ENCODE results near the gene RALY. TPM values are rescaled to one million over a fixed set of nuclear protein-coding genes. Genes with fewer than 3 reads are reported as not detected.

The RALY gene
- total RNA-seq, 1 donor, result 94.6 TPM

- Histone ChIP-seq H3K4me3 (ENCODE audit: low read length) (no peak overlapping the region), H3K9me3 (ENCODE audit: low read depth, low read length) (no peaks in the 10 kb centered on the region), H3K4me1 (ENCODE audit: insufficient read depth, low read length) (peaks cover 20% of the 10 kb centered on the region), H3K27me3 (ENCODE audit: insufficient read depth, low read length) (no peaks in the 10 kb centered on the region)
Measured at GRCh38 chr20:34045294-34045693, 51.6 kb downstream of the RALY start.

DNA sequence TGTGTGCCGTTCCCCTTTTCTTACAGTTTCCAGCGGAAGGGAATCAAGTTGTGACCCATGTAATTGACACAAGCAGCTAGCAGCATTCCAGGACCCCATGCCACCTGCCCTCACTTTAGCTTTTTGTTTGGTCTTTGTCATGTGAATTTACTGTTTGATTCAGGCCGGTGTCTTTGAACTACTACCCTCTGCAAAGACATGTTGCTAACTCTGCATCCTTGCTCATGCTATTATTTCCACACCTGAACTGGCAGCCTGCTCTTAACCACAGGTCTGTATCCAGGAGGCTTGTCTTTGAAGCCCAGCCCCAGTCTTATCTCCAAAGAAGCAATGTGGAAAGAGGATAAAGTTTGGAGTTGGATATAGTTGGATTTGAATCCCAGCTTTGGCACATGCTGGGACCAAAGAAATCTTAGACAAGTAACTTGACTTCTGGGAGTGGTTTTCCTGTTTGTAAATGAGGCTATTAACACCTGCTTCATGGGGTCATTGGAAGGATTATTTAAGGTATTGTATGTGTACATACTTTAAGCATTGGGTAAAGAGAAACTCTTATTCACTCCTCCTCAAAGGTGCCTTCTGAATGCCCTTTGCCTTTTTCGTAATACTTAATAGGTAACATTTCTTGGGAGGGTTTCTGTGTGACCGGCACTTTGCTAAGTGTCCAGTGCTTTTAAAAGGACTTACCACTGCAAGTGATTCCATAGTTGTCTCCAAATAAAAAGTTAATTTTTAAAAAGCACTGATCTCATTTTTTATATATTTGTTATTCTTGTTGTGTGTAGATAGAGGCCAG is 52.4 kb downstream of the RALY start:
- H3K4me3 ChIP-seq (ENCODE audit: low read length), result no peak overlapping the region
- H3K9me3 ChIP-seq (ENCODE audit: low read depth, low read length), result no peaks in the 10 kb centered on the region
- no peaks in the 10 kb centered on the region for H3K27me3 ChIP-seq (ENCODE audit: insufficient read depth, low read length)
- peaks cover 24% of the 10 kb centered on the region for H3K4me1 ChIP-seq (ENCODE audit: insufficient read depth, low read length)

DNA sequence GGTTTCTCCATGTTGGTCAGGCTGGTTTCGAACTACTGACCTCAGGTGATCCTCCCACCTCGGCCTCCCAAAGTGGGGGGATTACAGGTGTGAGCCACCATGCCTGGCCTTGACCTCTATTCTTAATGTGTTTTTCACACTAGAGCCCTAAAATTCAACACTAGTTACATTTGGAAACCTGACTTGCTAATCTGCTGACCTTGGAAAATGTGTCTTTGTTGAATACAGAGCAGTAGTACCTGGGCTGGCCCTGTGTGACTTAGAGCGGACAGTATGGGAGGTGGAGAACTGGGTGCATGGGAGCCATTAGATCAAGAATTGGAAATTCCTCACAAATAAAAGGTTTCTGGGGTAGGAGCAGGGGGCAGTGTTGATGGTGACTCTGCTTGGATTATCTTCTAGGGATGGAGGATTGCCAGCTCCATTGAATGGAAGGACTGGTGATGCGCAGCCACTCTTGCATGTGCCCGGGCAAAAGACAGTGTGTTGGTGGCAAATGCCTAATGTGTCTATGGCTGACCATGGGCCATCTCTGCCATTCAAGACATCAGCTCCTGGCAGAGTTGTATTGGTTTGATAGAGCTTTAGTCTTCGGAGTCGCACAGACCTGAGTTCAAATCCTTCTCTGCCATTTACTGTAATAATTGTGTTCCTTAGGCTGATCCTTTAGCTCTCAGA is 53.4 kb downstream of the RALY start:
- H3K4me1 ChIP-seq (ENCODE audit: insufficient read depth, low read length), result peaks cover 20% of the 10 kb centered on the region
- H3K27me3 ChIP-seq (ENCODE audit: insufficient read depth, low read length), result no peaks in the 10 kb centered on the region
- no peaks in the 10 kb centered on the region for H3K9me3 ChIP-seq (ENCODE audit: low read depth, low read length)
- H3K4me3 ChIP-seq (ENCODE audit: low read length), result no peak overlapping the region

GRCh38 chr20:34047917-34048316 is 54.2 kb downstream of the RALY start:
- Histone ChIP-seq H3K4me3 (ENCODE audit: low read length) (no peak overlapping the region), H3K4me1 (ENCODE audit: insufficient read depth, low read length) (peaks cover 20% of the 10 kb centered on the region), H3K9me3 (ENCODE audit: low read depth, low read length) (no peaks in the 10 kb centered on the region), H3K27me3 (ENCODE audit: insufficient read depth, low read length) (no peaks in the 10 kb centered on the region)

DNA sequence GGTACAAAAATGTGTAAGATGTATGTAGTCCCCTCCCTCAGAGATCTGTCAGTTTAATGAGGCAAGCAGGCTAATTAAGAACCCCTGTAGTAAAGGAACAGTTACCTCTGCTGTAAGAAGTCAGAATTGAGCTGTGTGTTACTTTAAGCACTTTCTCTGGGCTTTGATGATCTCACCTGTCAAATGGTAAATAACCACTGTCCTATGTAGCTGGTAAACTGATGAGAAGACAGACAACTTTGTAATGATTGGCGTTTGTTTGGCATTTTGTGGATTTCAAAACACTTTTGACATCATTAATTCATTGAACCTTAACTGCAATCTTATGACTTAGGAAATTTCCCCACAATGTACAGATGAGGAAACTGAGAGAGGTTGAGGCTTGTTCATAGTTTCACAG is 55.7 kb downstream of the RALY start:
- H3K4me1 ChIP-seq (ENCODE audit: insufficient read depth, low read length), result peaks cover 29% of the 10 kb centered on the region
- H3K4me3 ChIP-seq (ENCODE audit: low read length), result no peak overlapping the region
- no peaks in the 10 kb centered on the region for H3K9me3 ChIP-seq (ENCODE audit: low read depth, low read length)
- H3K27me3 ChIP-seq (ENCODE audit: insufficient read depth, low read length), result no peaks in the 10 kb centered on the region

- no peaks in the 10 kb centered on the region for H3K9me3 ChIP-seq (ENCODE audit: low read depth, low read length)
- H3K4me1 ChIP-seq (ENCODE audit: insufficient read depth, low read length), result peaks cover 33% of the 10 kb centered on the region
- no peaks in the 10 kb centered on the region for H3K27me3 ChIP-seq (ENCODE audit: insufficient read depth, low read length)
- H3K4me3 ChIP-seq (ENCODE audit: low read length), result no peak overlapping the region
Measured at GRCh38 chr20:34049897-34050695, 56.4 kb downstream of the RALY start.

DNA sequence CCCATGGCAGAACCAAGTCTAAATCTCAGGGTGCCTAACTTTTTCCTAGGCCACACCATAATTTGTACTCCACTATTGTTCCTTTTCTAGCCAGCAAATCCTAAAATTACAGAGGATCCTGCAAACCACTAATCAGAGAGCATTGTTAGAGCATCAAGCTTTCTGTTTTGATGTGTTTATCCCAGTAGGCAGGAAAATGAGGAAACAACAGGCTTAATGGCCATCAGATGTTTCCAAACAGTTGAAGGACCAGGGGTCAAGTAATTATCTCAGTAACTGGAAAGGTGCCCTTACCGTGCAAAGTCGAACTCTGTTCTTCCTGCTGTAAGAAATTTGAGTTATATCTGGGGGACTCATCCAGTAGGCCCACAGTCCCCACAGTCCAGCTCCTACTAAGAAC is 58.7 kb downstream of the RALY start:
- Histone ChIP-seq H3K9me3 (ENCODE audit: low read depth, low read length) (no peaks in the 10 kb centered on the region), H3K27me3 (ENCODE audit: insufficient read depth, low read length) (no peaks in the 10 kb centered on the region), H3K4me3 (ENCODE audit: low read length) (no peak overlapping the region), H3K4me1 (ENCODE audit: insufficient read depth, low read length) (peaks cover 38% of the 10 kb centered on the region)

DNA sequence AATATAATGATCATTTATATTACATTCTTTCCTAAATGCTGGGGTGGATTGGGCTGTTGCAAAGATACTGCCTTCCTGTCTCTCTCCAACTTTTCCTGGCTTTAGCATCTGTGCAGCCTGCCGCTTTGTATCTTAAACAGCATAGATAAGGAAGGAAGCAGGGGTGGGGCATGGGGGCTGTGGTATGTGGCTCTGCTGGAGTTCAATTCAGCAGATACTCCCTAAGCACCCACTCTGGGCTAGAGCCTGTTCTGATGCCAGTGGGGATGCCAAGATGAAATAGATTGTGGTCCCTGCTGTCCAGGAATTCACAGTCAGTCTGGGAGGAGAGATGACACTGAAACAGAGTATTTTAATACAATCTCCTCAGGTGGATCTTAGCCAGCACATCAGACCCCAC is 61.6 kb downstream of the RALY start:
- H3K4me3 ChIP-seq (ENCODE audit: low read length), result no peak overlapping the region
- H3K4me1 ChIP-seq (ENCODE audit: insufficient read depth, low read length), result peaks cover 38% of the 10 kb centered on the region
- H3K9me3 ChIP-seq (ENCODE audit: low read depth, low read length), result no peaks in the 10 kb centered on the region
- H3K27me3 ChIP-seq (ENCODE audit: insufficient read depth, low read length), result no peaks in the 10 kb centered on the region

GRCh38 chr20:34058831-34059230 is 65.1 kb downstream of the RALY start:
- Histone ChIP-seq H3K9me3 (ENCODE audit: low read depth, low read length) (no peaks in the 10 kb centered on the region), H3K4me3 (ENCODE audit: low read length) (no peak overlapping the region), H3K4me1 (ENCODE audit: insufficient read depth, low read length) (peaks cover 45% of the 10 kb centered on the region), H3K27me3 (ENCODE audit: insufficient read depth, low read length) (no peaks in the 10 kb centered on the region)

DNA sequence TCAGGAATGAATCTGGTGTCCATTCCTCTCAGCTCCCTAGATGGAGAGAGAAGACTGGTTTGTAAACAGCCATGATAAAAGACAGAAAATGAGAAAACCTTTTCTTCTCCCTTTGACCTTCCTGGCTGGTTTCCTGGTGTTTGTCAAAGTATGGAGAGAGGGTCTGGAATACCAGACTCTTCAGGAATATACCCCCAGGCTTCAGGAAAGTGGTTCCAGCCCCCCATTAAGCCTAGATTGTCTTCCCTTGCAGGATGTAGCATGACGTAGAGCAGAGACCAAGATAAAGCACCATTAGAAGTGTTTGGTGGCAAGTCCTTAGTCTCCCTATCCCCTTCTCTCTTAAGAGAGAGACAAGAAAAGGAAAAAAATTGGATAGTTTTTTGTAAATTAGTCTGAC is 67.3 kb downstream of the RALY start:
- Histone ChIP-seq H3K9me3 (ENCODE audit: low read depth, low read length) (no peaks in the 10 kb centered on the region), H3K4me1 (ENCODE audit: insufficient read depth, low read length) (peaks cover 33% of the 10 kb centered on the region), H3K4me3 (ENCODE audit: low read length) (no peak overlapping the region), H3K27me3 (ENCODE audit: insufficient read depth, low read length) (no peaks in the 10 kb centered on the region)

- peaks cover 33% of the 10 kb centered on the region for H3K4me1 ChIP-seq (ENCODE audit: insufficient read depth, low read length)
- H3K27me3 ChIP-seq (ENCODE audit: insufficient read depth, low read length), result no peaks in the 10 kb centered on the region
- no peaks in the 10 kb centered on the region for H3K9me3 ChIP-seq (ENCODE audit: low read depth, low read length)
- no peak overlapping the region for H3K4me3 ChIP-seq (ENCODE audit: low read length)
Measured at GRCh38 chr20:34061695-34062094, 68.0 kb downstream of the RALY start.

DNA sequence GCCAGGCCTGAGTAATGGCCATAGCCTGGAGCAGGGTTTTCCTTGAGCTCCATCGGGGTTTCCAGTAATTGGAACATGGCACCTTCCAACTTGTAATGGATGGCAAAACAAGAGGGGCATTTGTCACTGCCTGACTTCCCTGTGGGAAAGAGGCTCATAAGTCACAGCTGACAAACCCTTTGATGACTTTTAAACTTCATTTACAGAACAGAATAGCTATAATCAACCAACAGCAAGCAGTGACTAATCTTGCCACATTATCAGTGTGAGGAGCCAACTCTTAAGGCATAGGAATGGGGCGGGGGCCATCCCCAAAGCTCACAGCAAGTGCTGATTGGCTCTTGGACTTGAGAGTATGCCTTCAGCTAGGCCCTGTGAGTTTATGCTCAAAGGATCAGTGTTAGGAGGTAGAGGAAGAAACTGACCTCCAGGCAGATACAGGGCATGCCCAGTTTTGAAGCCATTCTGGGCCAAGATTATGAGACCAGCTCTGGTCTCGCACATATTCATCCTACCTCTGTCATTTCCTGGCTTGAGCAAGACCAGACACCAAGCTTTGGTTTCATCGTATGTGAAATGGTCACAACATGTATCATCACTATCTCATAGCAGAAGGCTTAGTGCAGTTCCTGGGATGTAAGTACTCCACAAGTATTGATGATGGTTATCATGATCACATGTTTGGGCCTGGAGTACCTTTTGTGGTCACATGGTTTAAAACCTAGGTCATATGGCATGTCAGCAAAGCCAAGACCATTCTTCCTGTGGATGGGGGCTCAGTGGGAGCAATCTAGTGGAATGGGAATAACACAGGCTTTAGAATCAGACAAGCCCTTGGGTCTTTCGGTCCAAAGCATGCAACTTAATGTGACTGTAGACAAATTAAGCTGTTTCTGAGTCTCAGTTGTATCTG is 69.1 kb downstream of the RALY start:
- peaks cover 30% of the 10 kb centered on the region for H3K4me1 ChIP-seq (ENCODE audit: insufficient read depth, low read length)
- no peaks in the 10 kb centered on the region for H3K27me3 ChIP-seq (ENCODE audit: insufficient read depth, low read length)
- no peak overlapping the region for H3K4me3 ChIP-seq (ENCODE audit: low read length)
- no peaks in the 10 kb centered on the region for H3K9me3 ChIP-seq (ENCODE audit: low read depth, low read length)

- Histone ChIP-seq H3K4me3 (ENCODE audit: low read length) (no peak overlapping the region), H3K4me1 (ENCODE audit: insufficient read depth, low read length) (peaks cover 23% of the 10 kb centered on the region), H3K9me3 (ENCODE audit: low read depth, low read length) (no peaks in the 10 kb centered on the region), H3K27me3 (ENCODE audit: insufficient read depth, low read length) (no peaks in the 10 kb centered on the region)
Measured at GRCh38 chr20:34064286-34064685, 70.6 kb downstream of the RALY start.

DNA sequence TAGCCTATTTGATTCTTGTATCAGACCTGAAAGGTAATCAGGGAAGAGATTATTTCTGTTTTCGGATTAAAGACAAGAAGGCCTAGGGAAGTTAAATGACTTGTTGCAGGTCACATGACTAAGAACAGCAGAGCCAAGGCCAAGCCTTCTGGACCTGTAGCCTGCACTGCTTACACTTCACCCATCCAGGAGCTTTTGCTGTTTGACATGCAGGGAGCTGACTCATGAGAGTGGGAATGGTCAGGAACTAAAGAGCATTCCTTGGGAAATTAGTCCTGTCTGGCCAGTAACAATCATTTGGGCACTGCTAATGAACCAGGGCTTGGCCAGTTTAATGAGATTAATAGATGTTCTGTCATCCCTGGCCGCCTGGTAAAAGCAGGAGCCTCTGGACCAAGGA is 71.5 kb downstream of the RALY start:
- Histone ChIP-seq H3K9me3 (ENCODE audit: low read depth, low read length) (no peaks in the 10 kb centered on the region), H3K27me3 (ENCODE audit: insufficient read depth, low read length) (no peaks in the 10 kb centered on the region), H3K4me1 (ENCODE audit: insufficient read depth, low read length) (peaks cover 25% of the 10 kb centered on the region), H3K4me3 (ENCODE audit: low read length) (no peak overlapping the region)

All from mononuclear cell (primary cell).